B cell (primary cell): ENCODE data around the gene ENC1. TPM values are rescaled to one million over a fixed set of nuclear protein-coding genes. Genes with fewer than 3 reads are reported as not detected.

Experiments used
- ATAC-seq: fragments of 200-7000 bp; cut with Tn5 transposase; one replicate; pipeline ENCODE4 v1.10.0; 2021; ENCODE audit warnings: low read depth, mild to moderate bottlenecking, moderate number of reproducible peaks, moderate library complexity
- CTCF ChIA-PET: fragments of 350-600 bp; sonication (Branson Sonifier 250); formaldehyde crosslinking; loops from one replicate; lab custom pipeline; 2021; ENCODE audit warnings: antibody characterized with exemption, inconsistent platforms; lab: Charles Lee
- POLR2A ChIA-PET: fragments of 350-600 bp; sonication (Branson Sonifier 250); formaldehyde crosslinking; loops from one replicate; lab custom pipeline; 2021; ENCODE audit warnings: antibody characterized with exemption; lab: Charles Lee
- DNase-seq: peaks from one replicate; pipeline ENCODE4 v3.0.0; 2013
- H2AFZ ChIP-seq: 2 replicates; pipeline ENCODE4 v1.6.1; 2012; ENCODE audit warnings: mild to moderate bottlenecking, low read depth, low read length; ENCODE audit not compliant: insufficient read depth, poor library complexity, severe bottlenecking
- H3K27ac ChIP-seq, 2 donors: 1 replicate in 1 of 2; 2 replicates in 1 of 2; pipeline ENCODE4 v1.5.1; 2012 to 2013; ENCODE audit warnings: low read length in 2 of 2, mild to moderate bottlenecking in 2 of 2, moderate library complexity in 1 of 2
- H3K27me3 ChIP-seq, 4 experiments: fragments of 200-600 bp in 1 of 4; sonication (generic) in 1 of 4; replicated peaks in 1 of 4; 1 replicate in 2 of 4; 2 replicates in 2 of 4; pipeline versions ENCODE4 v1.6.1 to v1.7.0; 2013 to 2016; ENCODE audit warnings: low read length in 3 of 4, mild to moderate bottlenecking in 2 of 4, mixed read lengths in 1 of 4, moderate library complexity in 1 of 4; ENCODE audit not compliant: insufficient read depth in 4 of 4, control insufficient read depth in 3 of 4; ENCODE audit errors: control extremely low read depth in 1 of 4
- H3K36me3 ChIP-seq, 2 experiments: replicated peaks in 1 of 2; 1 replicate in 1 of 2; 2 replicates in 1 of 2; pipeline versions ENCODE4 v1.6.1 to v1.7.1; 2013; ENCODE audit warnings: low read length in 1 of 2; ENCODE audit not compliant: insufficient read depth in 2 of 2, control insufficient read depth in 1 of 2; ENCODE audit errors: control extremely low read depth in 1 of 2, extremely low read depth in 1 of 2
- H3K4me1 ChIP-seq, 2 donors: fragments of 200-600 bp in 1 of 2; sonication (generic) in 1 of 2; 1 replicate in 1 of 2; 2 replicates in 1 of 2; pipeline versions ENCODE4 v1.5.1 to v1.6.1; 2013 to 2017; ENCODE audit warnings: low read length in 2 of 2; ENCODE audit not compliant: control insufficient read depth in 2 of 2, insufficient read depth in 2 of 2
- H3K4me2 ChIP-seq: replicated peaks from 2 replicates; pipeline ENCODE3; 2012; ENCODE audit warnings: mild to moderate bottlenecking, low read depth, low read length; ENCODE audit not compliant: poor library complexity, severe bottlenecking
- H3K4me3 ChIP-seq, 5 experiments: fragments of 200-600 bp in 1 of 5; sonication (generic) in 1 of 5; 1 replicate in 3 of 5; 2 replicates in 2 of 5; pipeline versions ENCODE4 v1.5.1 to v1.7.0; 2011 to 2016; ENCODE audit warnings: low read length in 4 of 5, mild to moderate bottlenecking in 4 of 5, low read depth in 2 of 5, control low read depth in 1 of 5, moderate library complexity in 1 of 5; ENCODE audit not compliant: insufficient read depth in 1 of 5; ENCODE audit errors: control extremely low read depth in 1 of 5, extremely low read depth in 1 of 5
- H3K79me2 ChIP-seq: fragments of 200-600 bp; sonication (generic); one replicate; pipeline ENCODE4 v1.6.0; 2016; ENCODE audit warnings: low read length; ENCODE audit not compliant: control insufficient read depth, insufficient read depth
- H3K9ac ChIP-seq: fragments of 200-600 bp; sonication (generic); 2 replicates; pipeline ENCODE4 v1.6.1; 2017; ENCODE audit warnings: mild to moderate bottlenecking, low read length, moderate library complexity
- H3K9me3 ChIP-seq, 3 donors: one replicate each; pipeline versions ENCODE4 v1.6.1 to v1.7.1; 2013; ENCODE audit warnings: low read length in 2 of 3; ENCODE audit not compliant: control insufficient read depth in 2 of 3, insufficient read depth in 1 of 3; ENCODE audit errors: control extremely low read depth in 1 of 3
- H4K20me1 ChIP-seq: 2 replicates; pipeline ENCODE4 v1.6.0; 2012; ENCODE audit warnings: mild to moderate bottlenecking, low read length; ENCODE audit not compliant: insufficient read depth, control insufficient read depth, poor library complexity, severe bottlenecking
- H3K27ac Mint-ChIP-seq: one replicate; pipeline ENCODE4 v1.8.0; 2021; ENCODE audit warnings: mixed read lengths
- H3K27me3 Mint-ChIP-seq: one replicate; pipeline ENCODE4 v1.8.0; 2021; ENCODE audit warnings: mixed read lengths
- H3K4me1 Mint-ChIP-seq: one replicate; pipeline ENCODE4 v1.8.0; 2021; ENCODE audit warnings: mixed read lengths
- H3K4me3 Mint-ChIP-seq: one replicate; pipeline ENCODE4 v1.8.0; 2021; ENCODE audit warnings: mixed read lengths
- H3K9me3 Mint-ChIP-seq: one replicate; pipeline ENCODE4 v1.8.0; 2022; ENCODE audit warnings: mixed read lengths; ENCODE audit not compliant: insufficient read depth
- CTCF ChIP-seq: fragments of 200-600 bp; IDR thresholded peaks from one replicate; pipeline ENCODE4 v1.8.0; 2022; ENCODE audit warnings: antibody characterized with exemption, mild to moderate bottlenecking
- EZH2 ChIP-seq: IDR thresholded peaks from 2 replicates; pipeline ENCODE4 v1.6.1; 2012; ENCODE audit warnings: borderline replicate concordance, low read depth, mild to moderate bottlenecking, moderate library complexity, low read length; ENCODE audit not compliant: insufficient read depth, poor library complexity, severe bottlenecking
- WGBS: methylation state at CpG from one replicate; pipeline ENCODE4 v1.1.5; 2013; ENCODE audit warnings: missing lambda C conversion rate; ENCODE audit not compliant: insufficient coverage; 5-methylcytosine and 5-hydroxymethylcytosine counted together
- intact Hi-C: fragments of 100-400 bp; cut with micrococcal nuclease; formaldehyde crosslinking; loops from one replicate; pipeline ENCODE4 v1.10.0; 2022
- polyA plus RNA-seq: library from polyadenylated mRNA; depleted of rRNA; stranded (reverse); fragments of >200 nt; gene quantifications from 2 replicates; pipeline ENCODE4 v1.2.3, GENCODE V29; 2012
- total RNA-seq, 2 donors: library from RNA; stranded (reverse); fragments of 120-200 nt in 1 of 2; gene quantifications; 1 replicate in 1 of 2; 2 replicates in 1 of 2; pipeline versions ENCODE4 v1.2.3 to v1.2.4, GENCODE V29; 2013 to 2022

Gene ENC1
- total and polyA plus RNA-seq, 2 donors (not counting 1 experiment from before 2014, with no cell fraction given), result 7.2 to 14.6 TPM

- H3K79me2 ChIP-seq, result peaks cover 4% of the 10 kb centered on the region
- TF ChIP-seq CTCF, result no peak
- Mint-ChIP-seq H3K4me3 (no peak overlapping the region), H3K27ac (no peak overlapping the region), H3K4me1 (peaks cover 17% of the 10 kb centered on the region), H3K9me3 (no peaks in the 10 kb centered on the region), H3K27me3 (peaks cover 9% of the 10 kb centered on the region)
- no peak overlapping the region for H3K4me3 ChIP-seq
- CTCF ChIA-PET, result interaction anchor here (0.6 to 2.8 kb wide), 3 partner anchors 14 to 1089 kb away, joined by 3 to 10 read pairs (median 3); partner anchors contain the start of gene ENC1
- DNase-seq (no peak), ATAC-seq (no peak)
- intact Hi-C loops, result no loop called here
- H3K4me1 ChIP-seq, result peaks cover 17 to 18% of the 10 kb centered on the region in 2 donors
- no peak overlapping the region for H2AFZ ChIP-seq
- H3K9me3 ChIP-seq, result no peaks in the 10 kb centered on the region
- H3K27ac ChIP-seq, result no peak overlapping the region
- H3K27me3 ChIP-seq, result no peaks in the 10 kb centered on the region
- no peaks in the 10 kb centered on the region for H4K20me1 ChIP-seq
- H3K4me2 ChIP-seq, result no peak overlapping the region
- POLR2A ChIA-PET, result no interaction called here
- H3K36me3 ChIP-seq, result peaks cover 0 to 5% of the 10 kb centered on the region in 2 experiments
- no peak overlapping the region for H3K9ac ChIP-seq
- 97% methylated on average over 4 of the region's 7 CpGs for WGBS
Observed at GRCh38 chr5:74626386-74627222, 13.9 kb downstream of the ENC1 start.

- H3K9me3 Mint-ChIP-seq, result no peaks in the 10 kb centered on the region
- Histone ChIP-seq H3K9me3 (no peaks in the 10 kb centered on the region), H3K36me3 (peaks cover 0 to 5% of the 10 kb centered on the region in 2 experiments), H3K79me2 (peaks cover 4% of the 10 kb centered on the region), H4K20me1 (no peaks in the 10 kb centered on the region), H3K9ac (no peak overlapping the region), H3K27me3 (no peaks in the 10 kb centered on the region), H3K4me1 (peaks cover 9% of the 10 kb centered on the region in 2 donors), H3K27ac (no peak overlapping the region), H3K4me3 (no peak overlapping the region), H2AFZ (no peak overlapping the region), H3K4me2 (no peak overlapping the region)
- H3K27me3 Mint-ChIP-seq, result peaks cover 15% of the 10 kb centered on the region
- H3K27ac Mint-ChIP-seq, result no peak overlapping the region
- ChIA-PET CTCF (interaction anchor here (0.8 to 2.8 kb wide), 2 partner anchors 14 to 23 kb away, joined by 3 to 10 read pairs; partner anchors contain the start of gene ENC1), POLR2A (no interaction called here)
- no peak for TF ChIP-seq EZH2
- TF ChIP-seq CTCF, result no peak
- ATAC-seq (no peak), DNase-seq (no peak)
- intact Hi-C loops, result no loop called here
- no CpG with 5 or more reads among the region's 5 CpGs for WGBS
- no peak overlapping the region for H3K4me3 Mint-ChIP-seq
- H3K4me1 Mint-ChIP-seq, result peaks cover 9% of the 10 kb centered on the region
Observed at GRCh38 chr5:74625742-74626241, 14.7 kb downstream of the ENC1 start.
